ENCODE data around the gene KCNJ4.

The KCNJ4 gene

DNA sequence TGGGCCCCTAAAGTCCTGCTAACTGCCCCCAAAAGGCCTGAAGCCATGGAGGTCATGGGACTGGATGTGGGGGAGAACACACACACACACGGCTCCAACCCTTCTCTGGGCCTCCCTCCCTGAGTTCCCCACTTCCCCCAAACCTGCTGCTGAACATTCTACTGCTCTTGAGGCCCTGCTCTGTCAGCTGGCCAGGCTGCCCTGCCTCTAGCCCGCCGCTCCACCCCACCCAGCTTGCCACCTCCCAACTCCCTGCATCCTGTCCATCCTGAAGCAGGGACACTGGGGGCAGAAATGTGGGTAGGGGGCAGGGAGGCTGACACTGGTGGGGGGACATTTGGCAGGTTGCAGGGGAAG is 1.0 kb downstream of the KCNJ4 start:
- TF ChIP-seq, protein P1, sequence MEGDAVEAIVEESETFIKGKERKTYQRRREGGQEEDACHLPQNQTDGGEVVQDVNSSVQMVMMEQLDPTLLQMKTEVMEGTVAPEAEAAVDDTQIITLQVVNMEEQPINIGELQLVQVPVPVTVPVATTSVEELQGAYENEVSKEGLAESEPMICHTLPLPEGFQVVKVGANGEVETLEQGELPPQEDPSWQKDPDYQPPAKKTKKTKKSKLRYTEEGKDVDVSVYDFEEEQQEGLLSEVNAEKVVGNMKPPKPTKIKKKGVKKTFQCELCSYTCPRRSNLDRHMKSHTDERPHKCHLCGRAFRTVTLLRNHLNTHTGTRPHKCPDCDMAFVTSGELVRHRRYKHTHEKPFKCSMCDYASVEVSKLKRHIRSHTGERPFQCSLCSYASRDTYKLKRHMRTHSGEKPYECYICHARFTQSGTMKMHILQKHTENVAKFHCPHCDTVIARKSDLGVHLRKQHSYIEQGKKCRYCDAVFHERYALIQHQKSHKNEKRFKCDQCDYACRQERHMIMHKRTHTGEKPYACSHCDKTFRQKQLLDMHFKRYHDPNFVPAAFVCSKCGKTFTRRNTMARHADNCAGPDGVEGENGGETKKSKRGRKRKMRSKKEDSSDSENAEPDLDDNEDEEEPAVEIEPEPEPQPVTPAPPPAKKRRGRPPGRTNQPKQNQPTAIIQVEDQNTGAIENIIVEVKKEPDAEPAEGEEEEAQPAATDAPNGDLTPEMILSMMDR (IDR thresholded peaks at IDR 0.05) = no peak

DNA sequence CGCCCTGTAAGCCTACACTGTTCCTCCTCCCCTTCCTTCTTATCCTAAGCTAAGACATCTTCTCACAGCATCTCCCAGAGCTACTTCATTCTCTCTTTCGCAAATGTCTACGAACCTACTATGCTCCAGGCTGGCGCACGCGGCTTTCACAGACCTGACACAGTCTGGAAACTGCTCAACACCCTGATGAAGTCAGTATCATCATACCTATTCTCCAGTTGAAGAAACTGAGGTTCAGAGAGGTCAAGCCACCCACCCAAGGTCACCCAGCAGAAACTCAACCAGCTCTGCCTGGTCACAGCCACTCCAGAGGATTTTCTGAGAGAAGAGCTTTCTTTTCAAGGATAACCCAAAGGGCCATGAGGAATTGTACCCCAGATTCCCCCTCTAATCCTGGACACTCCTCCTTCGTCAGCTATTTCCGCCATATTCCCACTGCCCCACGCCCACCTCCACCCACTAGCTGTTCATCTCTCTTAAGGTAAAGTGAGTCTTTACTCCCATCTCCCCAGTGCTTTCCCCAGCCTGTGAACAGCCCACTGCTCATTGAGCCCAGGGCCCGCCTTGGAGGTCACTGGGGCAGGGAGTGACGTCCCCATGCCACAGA is 1.8 kb downstream of the KCNJ4 start:
- TF ChIP-seq, protein P1 (IDR thresholded peaks at IDR 0.05) = no peak

DNA sequence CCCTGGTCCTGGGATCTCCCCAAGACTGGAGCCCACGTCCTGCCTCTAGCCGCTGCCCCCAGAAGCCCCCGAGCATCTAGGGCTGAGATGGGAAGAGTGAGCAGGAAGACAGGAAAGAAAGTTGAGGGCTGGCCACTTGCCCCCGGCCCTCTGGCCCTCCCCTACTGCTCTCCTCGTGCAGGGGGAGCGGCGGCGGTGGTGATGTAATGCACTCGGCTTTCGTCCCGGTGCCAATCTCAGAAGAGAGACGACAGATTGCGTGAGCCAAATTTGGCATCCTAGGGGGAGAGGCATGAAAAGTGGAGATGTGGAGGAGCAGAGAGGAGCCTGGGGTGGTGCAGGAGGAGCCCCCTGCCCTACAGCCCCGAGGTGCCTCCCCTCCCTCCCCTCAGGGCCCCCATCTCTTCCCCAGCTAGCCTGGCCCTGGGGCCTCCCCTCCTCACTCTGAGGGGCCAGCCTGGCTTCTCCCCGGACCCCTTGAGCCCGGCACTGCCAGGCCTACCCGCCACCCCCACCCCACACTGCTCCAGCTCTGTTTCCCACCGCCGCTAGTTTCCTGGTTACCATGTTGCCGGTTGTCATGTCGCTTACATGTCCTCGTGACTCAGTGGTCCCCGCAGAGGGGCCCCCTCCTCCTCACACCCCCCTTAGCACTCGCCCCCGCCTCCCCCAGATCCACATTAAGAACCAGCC is 2.5 kb downstream of the KCNJ4 start:
- TF ChIP-seq, protein P1 (IDR thresholded peaks at IDR 0.05) = no peak

DNA sequence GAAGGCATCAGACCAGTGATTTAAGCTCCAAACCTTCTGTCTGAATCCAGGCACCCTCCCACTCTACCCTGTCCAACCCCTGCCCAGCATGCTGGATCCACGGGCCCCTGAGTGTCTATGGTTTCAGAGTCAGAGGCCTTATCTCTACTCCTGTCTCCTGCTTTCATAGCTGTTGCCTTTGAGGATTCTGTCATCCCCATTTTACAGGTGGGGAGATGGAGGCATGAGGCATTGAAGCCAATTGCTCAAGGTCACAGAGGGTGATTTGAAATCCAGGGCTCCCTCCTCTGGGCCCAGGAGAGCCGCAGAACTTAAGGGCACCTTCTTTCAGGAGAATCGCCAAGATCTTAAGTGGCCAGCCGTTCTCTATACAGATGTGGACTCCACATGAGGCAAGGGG is 3.1 kb downstream of the KCNJ4 start:
- TF ChIP-seq, protein P1 (IDR thresholded peaks at IDR 0.05) = no peak

DNA sequence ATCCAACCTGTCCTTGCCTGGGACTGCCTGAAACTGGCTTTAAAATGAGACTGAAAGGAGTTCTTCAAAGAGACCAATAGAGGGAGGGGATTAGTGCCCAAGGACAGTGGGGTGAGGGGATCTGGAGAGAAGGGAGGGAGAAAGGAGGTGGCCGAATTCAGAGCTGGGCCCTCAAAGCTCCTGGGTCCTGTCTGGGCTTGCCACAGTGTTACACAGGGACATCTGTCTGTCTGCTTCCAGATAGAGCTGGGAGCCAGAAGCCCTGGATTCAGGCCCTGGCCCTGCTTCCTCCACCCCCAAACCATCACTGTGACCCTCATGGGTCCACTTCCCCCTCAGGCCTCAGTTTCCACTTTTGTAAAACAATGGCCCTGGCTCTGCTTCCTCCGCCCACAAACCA is 3.6 kb downstream of the KCNJ4 start:
- TF ChIP-seq, protein P1 (IDR thresholded peaks at IDR 0.05) = no peak

DNA sequence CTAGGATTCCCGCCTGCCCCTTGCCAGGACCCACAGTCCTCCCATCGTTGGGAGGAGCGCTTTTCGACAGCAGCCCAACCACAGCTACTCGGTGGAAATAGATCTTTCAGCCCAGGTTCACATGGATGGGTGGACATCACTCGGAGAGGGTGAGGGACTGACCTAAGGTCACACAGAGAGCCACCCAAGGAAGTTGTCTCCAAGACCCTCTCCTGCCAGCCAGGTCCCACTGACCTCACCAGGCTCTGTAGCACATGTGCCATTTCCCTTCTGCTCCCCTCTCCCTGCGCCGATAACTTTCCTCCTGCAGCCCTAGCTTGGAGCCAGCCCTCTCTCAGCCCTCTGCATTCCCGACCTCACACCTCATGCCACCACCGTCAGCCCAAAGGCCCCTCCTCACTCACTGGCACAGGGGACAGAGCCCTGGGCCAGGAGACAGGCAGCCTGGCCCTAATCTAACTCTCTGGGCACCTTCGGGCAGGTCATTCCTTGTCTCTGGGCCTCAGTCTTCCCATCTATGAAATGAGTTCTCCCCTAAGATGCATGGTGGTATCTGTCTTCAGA is 4.7 kb downstream of the KCNJ4 start:
- TF ChIP-seq, protein P1 (IDR thresholded peaks at IDR 0.05) = no peak

DNA sequence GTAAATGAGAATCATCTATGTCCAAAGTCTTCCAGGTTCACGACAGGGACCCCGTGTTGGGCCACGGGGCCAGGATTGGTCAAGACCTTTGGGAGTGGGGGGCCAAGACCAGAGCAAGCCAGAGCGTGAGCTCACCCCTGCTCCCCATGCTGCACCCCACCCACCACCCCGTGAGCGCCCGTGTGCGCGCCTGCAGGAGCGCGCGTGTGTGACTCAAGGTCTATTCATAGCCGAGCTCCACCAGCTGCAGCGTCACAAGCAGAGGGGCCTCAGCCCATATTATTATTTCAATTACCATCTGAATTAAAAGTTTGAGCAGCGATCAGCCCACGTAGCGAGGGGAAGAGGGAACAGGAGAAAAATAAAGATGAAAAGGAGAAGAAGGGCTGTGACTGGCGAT is 5.2 kb downstream of the KCNJ4 start:
- TF ChIP-seq, protein P1 (IDR thresholded peaks at IDR 0.05) = no peak
